Fibroblast of skin of left biceps (primary cell): ENCODE results near the gene KLRG1.

Experiments
- DNase-seq, 2 experiments: peaks; one replicate each; pipeline ENCODE4 v3.0.0-alpha.2; 2013; ENCODE audit warnings: low read depth in 2 of 2

The KLRG1 gene

GRCh38 chr12:9040484-9041186, 51.3 kb downstream of the KLRG1 start:
- no peak for DNase-seq

DNA sequence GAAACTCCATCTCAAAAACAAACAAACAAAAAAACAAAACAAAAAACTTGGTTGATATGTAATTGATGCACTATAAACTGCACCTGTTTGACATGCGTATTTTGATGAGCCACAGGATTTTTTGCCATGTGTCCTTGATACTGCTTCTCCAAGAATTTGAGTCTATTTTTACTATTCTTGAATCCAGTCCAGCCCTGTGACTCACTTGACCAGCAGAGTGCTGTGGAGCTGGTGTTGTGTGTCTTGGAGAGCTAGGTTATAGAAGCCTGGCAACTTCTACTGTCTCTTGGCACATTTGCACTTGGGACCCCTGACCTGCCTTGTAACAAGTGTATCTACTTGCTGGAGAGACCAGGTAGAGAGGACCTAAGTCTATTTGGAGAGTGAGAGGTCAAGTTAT, 52.0 kb downstream of the KLRG1 start:
- DNase-seq, result no peak

GRCh38 chr12:9043766-9044165, 54.4 kb downstream of the KLRG1 start:
- no peak for DNase-seq

GRCh38 chr12:9047105-9047504, 57.8 kb downstream of the KLRG1 start:
- DNase-seq, result no peak

GRCh38 chr12:9048930-9049329, 59.6 kb downstream of the KLRG1 start:
- DNase-seq, result no peak

DNA sequence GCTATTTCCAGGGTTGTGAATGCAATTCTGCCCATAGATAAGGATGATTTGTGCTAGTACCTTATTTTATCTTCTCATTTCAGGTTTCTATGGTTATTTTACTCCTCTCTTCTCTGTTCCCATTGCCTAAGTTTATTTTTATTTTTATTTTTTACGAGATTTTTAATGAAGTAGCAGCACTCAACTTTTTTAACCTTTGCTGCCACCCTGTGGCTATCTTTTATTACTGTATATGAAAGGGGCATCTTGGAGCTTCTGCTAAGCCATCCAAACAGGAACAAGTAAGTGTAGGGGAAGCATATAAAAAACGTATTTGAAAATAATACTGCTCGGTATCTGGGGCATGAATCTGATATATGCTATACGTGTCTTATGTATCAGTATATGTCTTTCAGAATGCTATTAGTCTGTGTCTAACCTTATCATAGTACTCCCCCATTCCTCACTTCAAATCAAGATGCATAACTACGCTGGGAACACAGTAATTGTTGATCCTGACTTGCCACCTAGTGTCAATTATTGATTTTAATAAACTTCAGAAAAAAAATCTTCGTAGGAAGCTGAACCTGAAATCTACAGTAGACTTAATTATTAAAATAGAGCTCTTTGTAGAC, 60.3 kb downstream of the KLRG1 start:
- no peak for DNase-seq

- DNase-seq, result no peak
Measured at GRCh38 chr12:9050521-9051157, 61.3 kb downstream of the KLRG1 start.

DNA sequence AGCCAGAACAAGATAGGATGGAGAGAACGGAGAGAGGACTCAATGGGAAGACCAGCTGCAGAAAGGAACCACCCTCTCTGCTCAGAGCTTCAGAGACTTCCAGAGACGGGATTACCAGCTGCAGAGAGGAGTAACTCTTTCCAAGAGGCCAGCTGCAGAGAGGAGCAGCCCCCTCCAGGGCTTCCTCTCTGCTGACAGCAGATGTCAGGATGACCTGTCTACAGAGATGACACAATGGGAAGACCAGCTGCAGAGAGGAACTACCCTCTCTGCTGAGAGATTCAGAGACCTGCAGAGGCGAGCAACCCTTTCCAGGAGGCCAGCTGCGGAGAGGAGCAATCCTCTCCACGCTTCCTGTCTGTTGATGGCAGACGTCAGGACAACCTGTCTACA, 61.8 kb downstream of the KLRG1 start:
- DNase-seq, result no peak

DNA sequence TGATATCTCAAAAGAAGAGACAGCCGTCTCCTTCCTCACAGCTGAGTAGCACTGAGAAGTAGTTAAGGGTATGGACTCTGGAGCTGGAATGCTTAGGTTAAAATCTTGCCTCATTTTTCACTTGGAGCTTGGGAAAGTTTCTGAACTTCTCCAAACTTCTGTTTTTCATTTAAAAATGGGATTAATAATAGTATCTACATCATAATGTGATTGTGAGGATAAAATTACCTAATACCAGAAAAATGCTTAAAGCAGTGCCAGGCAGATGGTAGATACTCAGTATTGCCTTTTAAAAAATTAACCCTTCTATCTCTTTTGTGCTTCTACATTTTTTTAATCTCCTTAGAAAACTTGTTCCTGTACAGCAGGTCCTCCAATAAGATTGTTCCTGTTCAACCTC, 63.3 kb downstream of the KLRG1 start:
- no peak for DNase-seq
